Measurements from ENCODE around the gene KIF26B.
"Not testable (repeated sequence)": the region's sequence is repeated elsewhere in the genome, so short reads cannot be mapped to it uniquely, and the experiment has no call there.

KIF26B gene

GRCh38 chr1:245693941-245694752 is 539.4 kb downstream of the KIF26B start:
- DNase-seq (ENCODE audit: low read depth): no peak
- TF ChIP-seq MAX (IDR thresholded peaks at IDR 0.05; ENCODE audit: low read depth, low read length) (no peak), MYC (IDR thresholded peaks at IDR 0.05; ENCODE audit: low read depth, low read length) (no peak), CTCF (IDR thresholded peaks at IDR 0.05; ENCODE audit: low read depth, low read length) (no peak), POLR2A (IDR thresholded peaks at IDR 0.05; ENCODE audit: extremely low read depth, insufficient read length) (no peak)

GRCh38 chr1:245694753-245695195 is 540.0 kb downstream of the KIF26B start:
- no peak for DNase-seq (ENCODE audit: low read depth)
- TF ChIP-seq MYC (IDR thresholded peaks at IDR 0.05; ENCODE audit: low read depth, low read length) (no peak), MAX (IDR thresholded peaks at IDR 0.05; ENCODE audit: low read depth, low read length) (no peak), CTCF (IDR thresholded peaks at IDR 0.05; ENCODE audit: low read depth, low read length) (no peak), POLR2A (IDR thresholded peaks at IDR 0.05; ENCODE audit: extremely low read depth, insufficient read length) (no peak)
- no peak overlapping the region for H3K4me3 ChIP-seq (ENCODE audit: low read depth, low read length)

More at GRCh38 chr1:245693941-245694752, 539.4 kb downstream of the KIF26B start:
- H3K4me3 ChIP-seq (ENCODE audit: low read depth, low read length): no peak overlapping the region

GRCh38 chr1:245695211-245695610 is 540.4 kb downstream of the KIF26B start:
- TF ChIP-seq POLR2A (IDR thresholded peaks at IDR 0.05; ENCODE audit: extremely low read depth, insufficient read length): no peak
- TF ChIP-seq MYC (IDR thresholded peaks at IDR 0.05; ENCODE audit: low read depth, low read length): no peak
- TF ChIP-seq MAX (IDR thresholded peaks at IDR 0.05; ENCODE audit: low read depth, low read length): no peak
- TF ChIP-seq CTCF (IDR thresholded peaks at IDR 0.05; ENCODE audit: low read depth, low read length): no peak
- no peak for DNase-seq (ENCODE audit: low read depth)
- no peak overlapping the region for H3K4me3 ChIP-seq (ENCODE audit: low read depth, low read length)

- not testable (repeated sequence) for H3K4me3 ChIP-seq (ENCODE audit: low read depth, low read length); DNase-seq (ENCODE audit: low read depth)
Measured at GRCh38 chr1:245695701-245696100, 540.9 kb downstream of the KIF26B start.

- no peak overlapping the region for H3K4me3 ChIP-seq (ENCODE audit: low read depth, low read length)
- no peak for DNase-seq (ENCODE audit: low read depth)
- TF ChIP-seq MYC (IDR thresholded peaks at IDR 0.05; ENCODE audit: low read depth, low read length) (no peak), POLR2A (IDR thresholded peaks at IDR 0.05; ENCODE audit: extremely low read depth, insufficient read length) (no peak), CTCF (IDR thresholded peaks at IDR 0.05; ENCODE audit: low read depth, low read length) (no peak), MAX (IDR thresholded peaks at IDR 0.05; ENCODE audit: low read depth, low read length) (no peak)
Measured at GRCh38 chr1:245698116-245698515, 543.3 kb downstream of the KIF26B start.

GRCh38 chr1:245698860-245699259 is 544.1 kb downstream of the KIF26B start:
- H3K4me3 ChIP-seq (ENCODE audit: low read depth, low read length): no peak overlapping the region
- no peak for TF ChIP-seq CTCF (IDR thresholded peaks at IDR 0.05; ENCODE audit: low read depth, low read length)
- TF ChIP-seq POLR2A (IDR thresholded peaks at IDR 0.05; ENCODE audit: extremely low read depth, insufficient read length): no peak
- peak; percentile 28; the same call in 1 of the 2 replicates for TF ChIP-seq MAX (IDR thresholded peaks at IDR 0.05; ENCODE audit: low read depth, low read length)
- DNase-seq (ENCODE audit: low read depth): peak; percentile 78

Data from NB4 (cell line).